HL-60/S4 (cell line): ENCODE results near the gene OR5T2.
"Not testable (repeated sequence)": the region's sequence is repeated elsewhere in the genome, so short reads cannot be mapped to it uniquely, and the experiment has no call there.

Source experiments
- in situ Hi-C: fragments of 300-500 bp; cut with MboI; formaldehyde crosslinking; loops from 2 replicates; pipeline ENCODE4 v1.14.3; 2022; ENCODE audit warnings: low sequenced_read_pairs

OR5T2 gene

DNA sequence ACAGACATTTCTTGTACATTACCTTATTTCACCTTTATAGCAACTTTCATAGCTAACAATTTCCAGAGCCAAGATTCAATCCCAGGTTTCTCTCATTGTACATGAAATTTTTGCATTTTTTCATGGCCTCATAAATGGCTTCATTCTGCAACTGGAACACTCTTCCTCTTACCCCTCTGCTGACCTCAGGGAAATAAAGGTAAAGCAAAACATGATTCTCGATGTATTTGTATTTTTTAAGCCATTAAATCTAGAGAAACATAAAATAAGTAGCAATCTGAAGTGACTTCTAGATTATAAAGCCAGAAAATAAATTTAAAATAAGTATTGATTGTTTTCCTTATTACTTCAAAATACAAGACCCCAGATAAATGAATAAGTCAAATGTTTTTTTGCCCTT, at the start of gene OR5T2:
Gene OR5T2, minus strand, starts transcription at position 101 of the 400 bp plus-strand sequence. CDS start 1,193 bp downstream, outside the sequence.
- in situ Hi-C loops: no loop called here

DNA sequence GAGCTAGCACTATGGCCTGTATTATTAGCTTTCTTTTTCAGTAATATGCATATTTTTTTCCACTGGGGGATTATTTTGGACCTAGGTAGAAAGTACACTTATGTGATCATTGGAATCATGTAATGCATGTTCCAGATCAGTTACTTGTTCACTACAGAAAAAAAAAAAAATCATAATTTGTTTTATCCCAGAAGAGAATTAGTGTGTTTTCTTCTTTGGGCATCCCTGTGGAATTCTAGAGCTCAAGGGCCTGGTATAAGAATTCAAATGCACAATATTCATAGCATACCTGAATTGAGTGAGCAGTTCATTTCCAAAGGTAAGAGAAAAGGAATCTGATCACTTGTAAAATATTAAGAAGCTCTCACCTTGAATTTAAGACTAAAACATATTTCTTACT, 39.8 kb upstream of the OR5T2 start, which contains the start of gene OR5T1:
Gene OR5T1, plus strand, starts transcription at position 301 of the 400 bp plus-strand sequence. CDS start 1,485 bp downstream, outside the sequence.
- in situ Hi-C loops: no loop called here

DNA sequence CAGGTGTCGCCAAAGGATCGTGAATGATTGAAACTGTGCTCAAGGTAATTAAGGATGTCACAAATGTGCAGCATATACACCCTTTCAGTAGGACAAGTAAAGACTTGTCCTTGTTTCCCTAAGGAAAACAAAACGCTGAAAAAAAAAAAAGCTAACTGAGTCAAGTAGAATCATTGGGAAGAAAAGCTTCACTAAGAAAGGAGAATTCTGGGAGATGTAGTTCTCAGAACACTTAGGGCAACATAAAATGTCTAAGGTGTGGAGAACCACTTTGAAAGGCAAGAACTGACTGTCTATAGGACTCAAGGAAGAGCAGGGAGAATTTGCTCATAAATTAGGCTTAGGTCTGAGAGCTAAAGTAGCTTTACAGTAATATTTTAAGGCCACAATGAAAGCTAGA, 37.0 kb upstream of the OR5T2 start:
- in situ Hi-C loops: no loop called here

DNA sequence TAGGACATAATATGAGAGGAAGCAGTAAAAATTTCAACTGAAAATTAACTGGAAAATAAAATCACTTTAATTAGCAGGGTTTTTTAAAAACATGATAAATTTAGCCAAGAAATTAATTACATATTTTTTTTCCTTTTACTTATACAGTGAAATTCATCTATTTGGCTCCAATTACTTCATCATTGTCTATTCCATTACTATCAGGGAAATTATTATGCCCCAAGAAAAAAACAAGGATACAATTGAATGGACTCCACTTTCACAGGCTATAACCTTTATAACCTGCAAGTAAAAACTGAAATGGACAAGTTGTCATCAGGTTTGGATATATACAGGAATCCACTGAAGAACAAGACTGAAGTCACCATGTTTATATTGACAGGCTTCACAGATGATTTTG, 17.9 kb upstream of the OR5T2 start, which contains the start of gene OR5T3:
Gene OR5T3, plus strand, starts transcription at position 301 of the 400 bp plus-strand sequence. Its CDS starts 0 bp downstream, at position 301.
- in situ Hi-C loops: no loop called here

DNA sequence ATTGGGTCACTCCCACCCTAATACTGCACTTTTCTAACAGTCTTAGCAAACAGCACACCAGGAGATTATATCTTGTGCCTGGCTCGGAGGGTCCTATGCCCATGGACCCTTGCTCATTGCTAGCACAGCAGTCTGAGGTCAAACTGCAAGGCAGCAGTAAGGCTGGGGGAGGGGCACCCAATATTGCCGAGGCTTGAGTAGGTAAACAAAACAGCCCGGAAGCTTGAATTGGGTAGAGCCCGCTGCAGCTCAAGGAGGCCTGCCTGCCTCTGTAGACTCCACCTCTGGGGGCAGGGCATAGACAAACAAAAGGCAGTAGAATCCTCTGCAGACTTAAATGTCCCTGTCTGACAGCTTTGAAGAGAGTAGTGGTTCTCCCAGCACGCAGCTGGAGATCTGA, 14.3 kb downstream of the OR5T2 start:
- in situ Hi-C loops: not testable (repeated sequence)

DNA sequence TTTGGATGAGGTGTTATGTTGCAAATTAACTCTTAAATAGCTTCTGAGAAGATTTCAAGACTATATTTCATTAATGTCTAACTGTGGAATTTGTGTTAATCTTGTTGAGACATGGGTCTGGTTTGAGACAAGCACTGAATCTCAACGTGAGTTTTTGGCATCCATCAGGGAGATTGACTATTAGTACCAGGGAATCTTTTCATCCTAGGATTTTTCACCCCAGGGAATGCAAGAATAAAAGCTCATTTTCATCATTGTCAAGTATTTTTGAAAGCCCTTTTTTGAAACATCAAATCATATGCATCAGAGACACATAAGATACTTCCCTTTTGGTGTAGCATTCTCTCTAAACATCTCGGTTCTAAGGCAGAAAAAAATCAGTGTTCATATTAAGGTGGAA, 19.5 kb downstream of the OR5T2 start:
- in situ Hi-C loops: no loop called here

DNA sequence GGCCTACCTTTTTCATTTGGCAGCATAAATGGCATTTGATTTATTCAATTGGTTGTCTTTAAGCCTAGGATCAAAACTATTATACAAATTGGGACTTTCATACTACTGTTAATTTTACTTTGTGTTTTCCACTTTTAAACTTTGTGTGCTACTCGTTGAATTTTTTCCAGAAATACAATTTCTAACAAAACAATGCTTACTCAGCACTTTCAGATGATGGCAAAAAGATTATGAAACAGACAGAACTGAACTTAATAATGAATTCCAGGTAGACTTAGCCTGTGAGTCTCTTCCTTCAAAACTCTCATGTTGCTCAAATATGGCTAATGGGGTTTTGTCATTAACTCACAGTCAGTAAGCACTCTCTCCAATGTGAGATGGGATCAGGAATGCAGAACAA, 26.3 kb downstream of the OR5T2 start:
- in situ Hi-C loops: no loop called here

DNA sequence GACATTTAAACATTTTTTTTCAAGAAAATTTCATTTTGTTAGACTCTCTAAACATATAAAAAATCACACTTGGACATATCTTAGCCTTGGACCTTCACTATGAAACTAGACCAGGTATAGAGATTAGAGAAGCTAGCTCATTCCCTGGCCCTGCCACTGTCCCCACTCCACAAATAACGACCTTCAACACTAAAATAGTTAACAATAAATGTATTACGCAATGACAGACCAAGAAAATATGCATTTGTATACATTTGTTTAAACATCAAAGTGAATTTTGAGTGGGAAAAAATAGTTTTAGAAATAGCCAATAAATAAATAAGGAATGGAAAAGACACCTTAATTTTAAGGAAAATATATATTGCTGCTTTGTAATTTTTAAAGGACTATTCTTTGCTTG, 36.7 kb downstream of the OR5T2 start:
- in situ Hi-C loops: no loop called here

DNA sequence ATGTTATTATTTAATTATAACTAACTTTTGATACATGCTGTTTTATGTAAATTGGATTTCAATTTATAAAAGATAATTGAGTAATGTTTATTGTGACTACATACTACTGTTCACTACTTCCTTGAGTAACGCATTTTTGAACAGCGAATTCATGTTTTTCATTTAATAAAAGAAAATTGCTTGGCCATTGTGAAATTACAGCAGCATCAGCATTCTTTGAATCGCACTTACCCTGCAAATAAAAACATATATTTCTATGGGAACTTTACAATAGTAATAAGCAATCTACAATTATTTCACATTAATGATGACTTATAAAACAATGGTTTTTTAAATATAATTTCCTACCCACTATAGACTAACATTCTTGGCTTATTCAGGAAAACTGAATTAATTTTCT, 37.4 kb downstream of the OR5T2 start:
- in situ Hi-C loops: no loop called here

DNA sequence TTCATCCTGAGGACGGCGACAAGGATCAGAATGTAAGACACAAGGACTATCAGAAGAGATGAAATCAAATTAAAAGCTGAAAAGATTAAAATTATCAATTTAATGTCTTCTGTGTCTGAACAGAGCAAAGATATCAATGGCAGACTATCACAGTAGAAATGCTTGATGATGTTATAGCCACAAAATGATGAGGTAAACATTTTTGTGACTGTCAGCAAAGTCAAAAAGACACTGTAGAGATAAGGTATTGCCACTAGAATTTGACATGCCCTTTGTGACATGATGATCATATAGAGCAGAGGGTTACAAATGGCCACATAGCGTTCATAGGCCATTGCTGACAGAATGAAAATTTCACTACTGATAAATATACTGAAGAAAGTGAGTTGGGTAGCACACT, 45.5 kb downstream of the OR5T2 start:
- in situ Hi-C loops: no loop called here

DNA sequence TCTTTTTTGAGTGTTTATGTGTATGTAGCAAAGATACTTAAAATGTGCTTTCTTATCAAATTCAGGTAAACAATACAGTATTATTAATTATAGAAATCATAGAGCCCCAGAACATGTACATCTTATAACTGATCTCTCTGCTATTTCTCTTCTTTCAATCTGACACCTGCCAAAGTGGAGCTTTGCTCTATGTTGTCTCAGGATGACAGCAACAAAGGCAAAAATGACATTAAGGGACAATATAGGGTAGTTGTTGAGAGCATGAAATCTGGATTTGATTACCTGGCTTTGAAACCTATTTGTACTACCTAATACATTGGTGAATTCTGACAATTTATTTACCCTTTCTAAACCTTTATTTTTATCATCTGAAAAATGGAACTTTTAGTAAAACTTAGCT, 50.6 kb downstream of the OR5T2 start:
- in situ Hi-C loops: no loop called here
